Measurements from ENCODE around the gene PRKCB. TPM values are rescaled to one million over a fixed set of nuclear protein-coding genes. Genes with fewer than 3 reads are reported as not detected.
"Not testable (repeated sequence)": the region's sequence is repeated elsewhere in the genome, so short reads cannot be mapped to it uniquely, and the experiment has no call there.

The PRKCB gene
- total RNA-seq, 1 experiment from 2014 or later, result not detected

DNA sequence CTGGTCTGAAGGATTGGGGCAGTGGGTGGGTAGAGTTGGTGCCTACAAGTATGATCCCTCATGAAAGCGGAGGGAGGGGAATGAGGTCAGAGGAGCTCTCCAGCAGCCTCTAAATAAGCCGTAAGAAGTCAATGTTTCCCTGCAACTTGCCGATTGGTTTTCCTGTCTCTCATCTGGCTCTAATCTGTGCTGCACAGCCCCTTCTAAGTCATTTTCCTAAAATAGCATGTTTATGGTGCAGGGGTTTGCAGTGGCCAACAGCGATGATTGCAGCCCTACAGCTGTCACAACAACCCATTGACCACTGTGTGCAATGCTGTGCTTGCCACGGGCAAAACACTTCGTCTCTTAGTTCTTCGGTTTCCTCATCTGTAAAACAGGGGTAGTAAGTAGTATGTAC lies 189.2 kb downstream of the PRKCB start:
- Histone ChIP-seq H3F3A (ENCODE audit: low read length, unreplicated experiment) (no peaks in the 10 kb centered on the region), H3K4me3 (ENCODE audit: low read length) (no peak overlapping the region), H4K20me1 (ENCODE audit: low read length) (no peaks in the 10 kb centered on the region), H2AFZ (ENCODE audit: low read length) (no peak overlapping the region), H3K9me3 (ENCODE audit: low read length) (no peaks in the 10 kb centered on the region), H3K27ac (ENCODE audit: low read length) (no peak overlapping the region), H3K4me2 (ENCODE audit: low read length) (no peak overlapping the region), H3K9ac (ENCODE audit: low read length) (no peak overlapping the region), H3K79me2 (ENCODE audit: low read length) (no peaks in the 10 kb centered on the region), H3K9me2 (replicated peaks; ENCODE audit: low read length) (no peaks in the 10 kb centered on the region), H3K27me3 (ENCODE audit: low read length) (peaks cover 14% of the 10 kb centered on the region), H3K36me3 (ENCODE audit: low read depth, low read length) (no peaks in the 10 kb centered on the region), H3K4me1 (ENCODE audit: insufficient read depth, low read length) (no peaks in the 10 kb centered on the region)
- TF ChIP-seq, protein P1, sequence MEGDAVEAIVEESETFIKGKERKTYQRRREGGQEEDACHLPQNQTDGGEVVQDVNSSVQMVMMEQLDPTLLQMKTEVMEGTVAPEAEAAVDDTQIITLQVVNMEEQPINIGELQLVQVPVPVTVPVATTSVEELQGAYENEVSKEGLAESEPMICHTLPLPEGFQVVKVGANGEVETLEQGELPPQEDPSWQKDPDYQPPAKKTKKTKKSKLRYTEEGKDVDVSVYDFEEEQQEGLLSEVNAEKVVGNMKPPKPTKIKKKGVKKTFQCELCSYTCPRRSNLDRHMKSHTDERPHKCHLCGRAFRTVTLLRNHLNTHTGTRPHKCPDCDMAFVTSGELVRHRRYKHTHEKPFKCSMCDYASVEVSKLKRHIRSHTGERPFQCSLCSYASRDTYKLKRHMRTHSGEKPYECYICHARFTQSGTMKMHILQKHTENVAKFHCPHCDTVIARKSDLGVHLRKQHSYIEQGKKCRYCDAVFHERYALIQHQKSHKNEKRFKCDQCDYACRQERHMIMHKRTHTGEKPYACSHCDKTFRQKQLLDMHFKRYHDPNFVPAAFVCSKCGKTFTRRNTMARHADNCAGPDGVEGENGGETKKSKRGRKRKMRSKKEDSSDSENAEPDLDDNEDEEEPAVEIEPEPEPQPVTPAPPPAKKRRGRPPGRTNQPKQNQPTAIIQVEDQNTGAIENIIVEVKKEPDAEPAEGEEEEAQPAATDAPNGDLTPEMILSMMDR (conservative IDR thresholded peaks at IDR 0.05; ENCODE audit: low read depth, low read length), result no peak
- no peak for TF ChIP-seq EZH2phosphoT487 (IDR thresholded peaks at IDR 0.05; ENCODE audit: borderline replicate concordance, low read length)
- TF ChIP-seq EZH2 (IDR thresholded peaks at IDR 0.05; ENCODE audit: low read length, unreplicated experiment), result no peak
- ChIA-PET POLR2A (ENCODE audit: unreplicated experiment) (no interaction called here), CTCF (interaction anchor here (0.7 kb wide), 1 partner anchor 236 kb away, joined by 3 read pairs; no protein-coding TSS in a partner anchor)
- no TSS peak for BruUV-seq (replicated peaks)
- no peak for DNase-seq
- ATAC-seq, result no peak
- intact Hi-C loops (cut with micrococcal nuclease), result no loop called here

DNA sequence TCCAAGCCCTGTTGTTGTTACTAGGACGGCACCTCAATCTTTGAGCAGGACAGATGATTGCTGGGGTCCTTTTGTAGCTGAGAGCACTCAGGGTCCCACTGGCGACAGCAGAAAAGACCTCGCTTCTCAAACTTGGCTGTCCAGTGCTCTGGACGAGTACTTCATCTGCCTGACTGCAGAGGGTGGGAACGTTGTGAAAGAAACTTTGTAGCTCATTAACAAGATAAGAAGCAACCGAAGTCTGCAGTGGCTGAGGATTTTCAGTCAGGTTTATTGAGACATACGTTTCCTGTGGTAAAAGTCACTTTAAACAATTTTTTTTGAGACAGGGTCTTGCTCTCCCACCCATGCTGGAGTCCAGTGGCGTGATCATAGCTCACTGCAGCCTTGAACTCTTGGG lies 191.7 kb downstream of the PRKCB start:
- Histone ChIP-seq H3K9me3 (ENCODE audit: low read length) (no peaks in the 10 kb centered on the region), H4K20me1 (ENCODE audit: low read length) (no peaks in the 10 kb centered on the region), H3K79me2 (ENCODE audit: low read length) (no peaks in the 10 kb centered on the region), H3K4me3 (ENCODE audit: low read length) (no peak overlapping the region), H2AFZ (ENCODE audit: low read length) (no peak overlapping the region), H3K4me2 (ENCODE audit: low read length) (no peak overlapping the region), H3K36me3 (ENCODE audit: low read depth, low read length) (no peaks in the 10 kb centered on the region), H3K9me2 (replicated peaks; ENCODE audit: low read length) (no peaks in the 10 kb centered on the region), H3K9ac (ENCODE audit: low read length) (no peak overlapping the region), H3K27me3 (ENCODE audit: low read length) (peaks cover 14% of the 10 kb centered on the region; the same call in 1 of the 2 replicates), H3F3A (ENCODE audit: low read length, unreplicated experiment) (no peaks in the 10 kb centered on the region), H3K27ac (ENCODE audit: low read length) (no peak overlapping the region), H3K4me1 (ENCODE audit: insufficient read depth, low read length) (no peaks in the 10 kb centered on the region)
- ATAC-seq (no peak), DNase-seq (no peak)
- CTCF ChIA-PET, result no interaction called here
- no TSS peak for BruUV-seq (replicated peaks)
- POLR2A ChIA-PET (ENCODE audit: unreplicated experiment), result no interaction called here
- no peak for TF ChIP-seq EZH2 (IDR thresholded peaks at IDR 0.05; ENCODE audit: low read length, unreplicated experiment)
- TF ChIP-seq, protein P1 (conservative IDR thresholded peaks at IDR 0.05; ENCODE audit: low read depth, low read length), result no peak
- intact Hi-C loops (cut with micrococcal nuclease), result no loop called here

DNA sequence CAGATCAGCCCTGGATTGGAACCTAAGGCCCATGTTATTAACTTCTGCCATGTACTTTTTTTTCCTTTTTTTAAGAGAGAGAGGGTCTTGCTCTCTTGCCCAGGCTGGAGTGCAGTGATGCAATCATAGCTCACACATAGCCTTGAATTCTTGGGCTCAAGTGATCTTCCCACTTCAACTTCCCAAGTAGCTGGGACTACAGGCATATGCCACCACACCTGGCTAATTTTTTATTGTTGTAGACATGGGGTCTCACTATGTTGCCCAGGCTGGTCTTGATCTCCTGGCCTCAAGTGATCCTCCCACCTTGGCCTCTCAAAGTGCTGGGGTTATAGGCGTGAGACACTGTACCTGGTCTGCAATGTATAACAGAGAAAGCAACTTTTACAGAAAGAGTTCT lies 194.1 kb downstream of the PRKCB start:
- H3K9ac ChIP-seq (ENCODE audit: low read length); intact Hi-C loops (cut with micrococcal nuclease); H2AFZ ChIP-seq (ENCODE audit: low read length); H3K9me3 ChIP-seq (ENCODE audit: low read length); H4K20me1 ChIP-seq (ENCODE audit: low read length); H3K9me2 ChIP-seq (replicated peaks; ENCODE audit: low read length); H3K79me2 ChIP-seq (ENCODE audit: low read length); CTCF ChIA-PET; H3K36me3 ChIP-seq (ENCODE audit: low read depth, low read length); H3K4me2 ChIP-seq (ENCODE audit: low read length); BruUV-seq (replicated peaks); H3K4me1 ChIP-seq (ENCODE audit: insufficient read depth, low read length); H3K27me3 ChIP-seq (ENCODE audit: low read length); DNase-seq; H3K4me3 ChIP-seq (ENCODE audit: low read length); H3F3A ChIP-seq (ENCODE audit: low read length, unreplicated experiment); ATAC-seq; POLR2A ChIA-PET (ENCODE audit: unreplicated experiment); H3K27ac ChIP-seq (ENCODE audit: low read length): not testable (repeated sequence)

Measured in PC-3 (cell line).